ENCODE measurements around the gene TMEM150B. TPM values are rescaled to one million over a fixed set of nuclear protein-coding genes. Genes with fewer than 3 reads are reported as not detected.

The TMEM150B gene
- total RNA-seq, 1 experiment from 2014 or later = not detected

GRCh38 chr19:55348317-55349034 is 23.3 kb upstream of the TMEM150B start:
- Histone ChIP-seq H3K36me3 (ENCODE audit: low read depth) (0 out of 2 replicates have a peak, but pooled peaks cover 3% of the 10 kb centered on the region), H3K27me3 (ENCODE audit: insufficient read depth, low read depth) (no peaks in the 10 kb centered on the region), H3K9me3 (ENCODE audit: insufficient read depth, low read depth) (no peaks in the 10 kb centered on the region), H3K4me2 (no peak overlapping the region), H3F3A (ENCODE audit: insufficient read depth, low read depth) (peaks cover 26% of the 10 kb centered on the region; the same call in 1 of the 2 replicates), H3K27ac (no peak overlapping the region), H3K4me3 (no peak overlapping the region), H2AFZ (no peak overlapping the region), H3K9me2 (ENCODE audit: insufficient read depth) (no peaks in the 10 kb centered on the region), H3K4me1 (replicated peaks; ENCODE audit: insufficient read depth) (peaks cover 47% of the 10 kb centered on the region), H4K20me1 (ENCODE audit: insufficient read depth) (peaks cover 7% of the 10 kb centered on the region; the same call in 1 of the 2 replicates), H3K79me2 (ENCODE audit: low read depth) (no peaks in the 10 kb centered on the region)
- ChIA-PET POLR2A (ENCODE audit: unreplicated experiment) (interaction anchor here (0.8 kb wide), 1 partner anchor 29 kb away, joined by 9 read pairs; no protein-coding TSS in a partner anchor), CTCF (no interaction called here)
- intact Hi-C loops (cut with micrococcal nuclease; ENCODE audit: unreplicated experiment) = no loop called here
- TF ChIP-seq, protein P1, sequence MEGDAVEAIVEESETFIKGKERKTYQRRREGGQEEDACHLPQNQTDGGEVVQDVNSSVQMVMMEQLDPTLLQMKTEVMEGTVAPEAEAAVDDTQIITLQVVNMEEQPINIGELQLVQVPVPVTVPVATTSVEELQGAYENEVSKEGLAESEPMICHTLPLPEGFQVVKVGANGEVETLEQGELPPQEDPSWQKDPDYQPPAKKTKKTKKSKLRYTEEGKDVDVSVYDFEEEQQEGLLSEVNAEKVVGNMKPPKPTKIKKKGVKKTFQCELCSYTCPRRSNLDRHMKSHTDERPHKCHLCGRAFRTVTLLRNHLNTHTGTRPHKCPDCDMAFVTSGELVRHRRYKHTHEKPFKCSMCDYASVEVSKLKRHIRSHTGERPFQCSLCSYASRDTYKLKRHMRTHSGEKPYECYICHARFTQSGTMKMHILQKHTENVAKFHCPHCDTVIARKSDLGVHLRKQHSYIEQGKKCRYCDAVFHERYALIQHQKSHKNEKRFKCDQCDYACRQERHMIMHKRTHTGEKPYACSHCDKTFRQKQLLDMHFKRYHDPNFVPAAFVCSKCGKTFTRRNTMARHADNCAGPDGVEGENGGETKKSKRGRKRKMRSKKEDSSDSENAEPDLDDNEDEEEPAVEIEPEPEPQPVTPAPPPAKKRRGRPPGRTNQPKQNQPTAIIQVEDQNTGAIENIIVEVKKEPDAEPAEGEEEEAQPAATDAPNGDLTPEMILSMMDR (conservative IDR thresholded peaks at IDR 0.05) = no peak
- no peak for TF ChIP-seq EZH2 (IDR thresholded peaks at IDR 0.05; ENCODE audit: low read depth)
- BruUV-seq (replicated peaks) = no TSS peak
- no peak for DNase-seq

DNA sequence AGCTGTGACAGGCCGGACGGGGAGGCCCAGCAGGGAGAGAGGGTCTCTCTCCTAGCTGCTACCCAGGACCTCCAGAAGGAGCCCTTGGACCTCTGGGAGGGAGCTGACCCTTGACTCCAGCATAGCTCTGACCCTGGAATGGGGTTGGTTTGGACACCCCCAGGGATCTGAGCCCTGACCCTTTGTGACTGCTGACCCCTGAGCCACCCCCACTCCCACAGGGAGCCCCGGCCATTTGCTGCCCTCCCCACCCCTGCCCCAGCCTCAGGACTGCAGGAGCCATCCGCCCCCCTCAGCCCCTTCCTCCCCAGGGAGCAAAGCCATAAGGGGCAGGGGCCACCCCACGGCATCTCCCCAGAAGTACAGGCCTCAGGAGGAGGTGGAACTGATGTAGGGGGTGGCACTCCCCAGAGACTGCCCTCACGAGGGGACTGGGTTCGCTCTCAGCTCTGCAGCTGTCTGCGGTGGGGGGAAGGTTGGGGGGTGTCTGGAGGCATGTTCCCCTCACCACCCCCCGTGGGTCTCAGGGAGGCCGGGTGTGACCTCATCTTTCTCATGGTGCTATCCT is 22.4 kb upstream of the TMEM150B start:
- Histone ChIP-seq H3K9me2 (ENCODE audit: insufficient read depth) (no peaks in the 10 kb centered on the region), H3K27ac (no peak overlapping the region), H3K79me2 (ENCODE audit: low read depth) (no peaks in the 10 kb centered on the region), H3K27me3 (ENCODE audit: insufficient read depth, low read depth) (no peaks in the 10 kb centered on the region), H3K4me2 (no peak overlapping the region), H3F3A (ENCODE audit: insufficient read depth, low read depth) (peaks cover 16% of the 10 kb centered on the region; the same call in 1 of the 2 replicates), H3K9me3 (ENCODE audit: insufficient read depth, low read depth) (no peaks in the 10 kb centered on the region), H4K20me1 (ENCODE audit: insufficient read depth) (peaks cover 7% of the 10 kb centered on the region; the same call in 1 of the 2 replicates), H3K36me3 (ENCODE audit: low read depth) (0 out of 2 replicates have a peak, but pooled peaks cover 5% of the 10 kb centered on the region), H3K4me1 (replicated peaks; ENCODE audit: insufficient read depth) (peaks cover 37% of the 10 kb centered on the region), H3K4me3 (no peak overlapping the region), H2AFZ (no peak overlapping the region)
- intact Hi-C loops (cut with micrococcal nuclease; ENCODE audit: unreplicated experiment) = no loop called here
- POLR2A ChIA-PET (ENCODE audit: unreplicated experiment) = no interaction called here
- no peak for DNase-seq
- no TSS peak for BruUV-seq (replicated peaks)
- CTCF ChIA-PET = interaction anchor here (0.6 kb wide), 1 partner anchor 187 kb away, joined by 3 read pairs; no protein-coding TSS in a partner anchor
- no peak for TF ChIP-seq EZH2 (IDR thresholded peaks at IDR 0.05; ENCODE audit: low read depth)
- TF ChIP-seq, protein P1 (conservative IDR thresholded peaks at IDR 0.05) = no peak

DNA sequence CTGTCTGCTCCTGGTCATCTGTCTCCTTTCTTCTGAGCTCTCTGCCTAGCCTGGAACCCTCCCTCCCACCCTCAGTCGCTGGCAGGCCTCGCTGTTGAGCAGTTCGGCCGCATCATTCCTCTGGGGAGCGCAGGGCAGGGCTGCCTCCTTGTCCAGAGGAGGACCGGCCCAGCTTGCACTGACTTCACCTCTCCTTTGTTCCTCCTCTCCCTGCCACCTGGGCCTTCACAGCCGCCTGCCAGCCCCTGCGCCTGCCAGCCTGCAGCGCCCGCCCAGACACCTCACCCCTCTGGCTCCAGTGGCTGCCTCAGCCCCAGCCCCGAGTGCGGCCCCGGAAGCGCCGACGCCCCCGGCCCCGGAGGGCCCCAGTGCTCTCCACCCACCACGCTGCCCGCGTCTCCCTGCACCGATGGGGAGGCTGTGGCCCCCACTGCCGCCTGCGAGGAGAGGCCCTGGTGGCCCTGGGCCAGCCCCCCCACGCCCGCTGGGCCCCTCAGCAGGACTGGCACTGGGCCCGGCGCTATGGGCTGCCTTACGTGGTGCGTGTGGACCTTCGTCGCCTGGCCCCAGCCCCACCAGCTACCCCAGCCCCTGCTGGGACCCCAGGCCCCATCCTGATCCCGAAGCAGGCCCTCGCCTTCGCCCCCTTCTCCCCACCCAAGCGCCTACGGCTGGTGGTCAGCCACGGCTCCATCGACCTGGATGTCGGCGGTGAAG is 21.7 kb upstream of the TMEM150B start:
- no TSS peak for BruUV-seq (replicated peaks)
- Histone ChIP-seq H3K27me3 (ENCODE audit: insufficient read depth, low read depth) (no peaks in the 10 kb centered on the region), H3K4me1 (replicated peaks; ENCODE audit: insufficient read depth) (peaks cover 32% of the 10 kb centered on the region), H2AFZ (no peak overlapping the region), H3K79me2 (ENCODE audit: low read depth) (peaks cover 5% of the 10 kb centered on the region), H3K4me2 (no peak overlapping the region), H3K9me3 (ENCODE audit: insufficient read depth, low read depth) (no peaks in the 10 kb centered on the region), H3K36me3 (ENCODE audit: low read depth) (0 out of 2 replicates have a peak, but pooled peaks cover 5% of the 10 kb centered on the region), H3K4me3 (no peak overlapping the region), H3K27ac (no peak overlapping the region), H3F3A (ENCODE audit: insufficient read depth, low read depth) (peaks cover 13% of the 10 kb centered on the region; the same call in 1 of the 2 replicates), H4K20me1 (ENCODE audit: insufficient read depth) (peaks cover 13% of the 10 kb centered on the region), H3K9me2 (ENCODE audit: insufficient read depth) (no peaks in the 10 kb centered on the region)
- ChIA-PET POLR2A (ENCODE audit: unreplicated experiment) (no interaction called here), CTCF (interaction anchor here (0.6 kb wide), 2 partner anchors 54 to 187 kb away, joined by 3 to 4 read pairs; no protein-coding TSS in a partner anchor)
- TF ChIP-seq, protein P1 (conservative IDR thresholded peaks at IDR 0.05) = no peak
- TF ChIP-seq EZH2 (IDR thresholded peaks at IDR 0.05; ENCODE audit: low read depth) = no peak
- intact Hi-C loops (cut with micrococcal nuclease; ENCODE audit: unreplicated experiment) = no loop called here
- DNase-seq = no peak

All from PC-9 (cell line).